ENCODE results near the gene CCK.

Gene CCK

DNA sequence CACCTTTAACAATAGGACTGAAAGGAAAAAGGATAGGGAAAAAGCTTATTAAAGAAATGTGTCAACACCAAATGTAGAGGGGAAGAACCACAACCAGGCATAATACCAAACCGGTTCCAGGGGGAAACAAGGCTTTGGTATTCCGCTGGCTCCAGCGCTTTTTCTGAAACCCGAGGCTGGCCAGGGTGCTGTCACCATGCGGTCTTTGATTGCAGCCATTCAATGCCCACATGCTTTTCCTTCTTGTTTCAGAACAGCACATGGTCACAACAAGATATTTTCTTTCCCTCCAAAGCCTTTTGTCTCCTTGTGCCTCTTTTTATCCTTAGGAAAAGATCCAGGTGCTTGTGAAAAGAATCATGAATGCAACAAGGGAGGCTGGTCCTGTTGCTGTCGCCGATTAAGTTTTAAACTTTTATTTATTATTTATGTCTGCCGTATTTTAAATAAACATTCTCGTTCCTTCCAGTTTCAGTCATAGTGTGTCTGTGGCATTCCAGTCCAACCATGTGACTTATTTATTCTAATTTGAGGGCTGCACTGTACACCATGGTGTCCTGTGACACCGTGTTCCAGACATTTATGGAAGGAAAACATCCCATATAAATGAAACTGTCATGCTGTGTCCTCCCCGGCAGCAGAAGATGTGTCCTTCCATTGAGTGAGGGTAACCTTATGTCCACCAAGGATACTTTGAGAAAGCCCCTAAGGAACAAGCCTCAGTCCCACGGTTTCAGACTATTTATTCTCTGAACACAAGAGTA, 41.1 kb downstream of the CCK start:
- no peak for DNase-seq

DNA sequence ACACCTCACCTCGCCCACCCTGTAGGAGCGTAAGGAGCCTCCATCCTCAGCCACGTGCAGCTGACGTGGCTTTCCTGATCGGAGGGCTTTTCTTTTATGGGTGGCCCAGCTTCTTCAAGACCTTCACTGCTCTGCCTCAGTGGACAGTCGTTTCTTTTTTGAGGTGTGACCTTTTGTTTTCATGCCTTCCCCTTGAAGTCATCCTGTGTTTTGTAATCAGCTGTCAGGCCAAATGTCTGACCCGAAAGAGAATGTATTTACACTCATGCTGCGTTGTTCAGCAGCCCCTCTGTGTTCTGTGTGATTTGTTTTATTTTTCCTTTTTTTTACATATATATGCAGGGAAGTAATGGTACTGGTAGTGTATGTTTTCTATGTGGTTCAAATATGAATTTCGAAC, 41.8 kb downstream of the CCK start:
- DNase-seq: no peak

DNA sequence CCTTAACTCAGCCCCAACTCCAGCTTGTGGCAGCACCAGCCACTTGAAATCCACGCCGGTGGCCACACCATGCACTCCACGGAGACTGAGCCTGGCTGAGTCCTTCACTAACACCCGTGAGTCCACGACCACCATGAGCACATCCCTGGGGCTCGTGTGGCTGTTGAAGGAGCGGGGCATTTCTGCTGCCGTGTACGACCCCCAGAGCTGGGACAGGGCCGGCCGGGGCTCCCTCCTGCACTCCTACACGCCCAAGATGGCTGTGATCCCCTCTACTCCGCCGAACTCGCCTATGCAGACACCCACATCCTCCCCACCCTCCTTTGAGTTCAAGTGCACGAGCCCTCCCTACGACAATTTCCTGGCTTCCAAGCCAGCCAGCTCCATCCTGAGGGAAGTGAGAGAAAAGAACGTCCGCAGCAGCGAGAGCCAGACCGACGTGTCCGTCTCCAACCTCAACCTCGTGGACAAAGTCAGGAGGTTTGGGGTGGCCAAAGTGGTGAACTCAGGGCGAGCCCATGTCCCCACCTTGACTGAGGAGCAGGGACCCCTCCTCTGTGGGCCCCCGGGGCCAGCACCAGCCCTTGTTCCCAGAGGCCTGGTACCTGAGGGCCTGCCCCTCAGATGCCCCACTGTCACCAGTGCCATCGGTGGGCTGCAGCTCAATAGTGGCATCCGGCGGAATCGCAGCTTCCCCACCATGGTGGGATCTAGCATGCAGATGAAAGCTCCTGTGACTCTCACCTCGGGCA, 42.9 kb downstream of the CCK start:
- DNase-seq: no peak

DNA sequence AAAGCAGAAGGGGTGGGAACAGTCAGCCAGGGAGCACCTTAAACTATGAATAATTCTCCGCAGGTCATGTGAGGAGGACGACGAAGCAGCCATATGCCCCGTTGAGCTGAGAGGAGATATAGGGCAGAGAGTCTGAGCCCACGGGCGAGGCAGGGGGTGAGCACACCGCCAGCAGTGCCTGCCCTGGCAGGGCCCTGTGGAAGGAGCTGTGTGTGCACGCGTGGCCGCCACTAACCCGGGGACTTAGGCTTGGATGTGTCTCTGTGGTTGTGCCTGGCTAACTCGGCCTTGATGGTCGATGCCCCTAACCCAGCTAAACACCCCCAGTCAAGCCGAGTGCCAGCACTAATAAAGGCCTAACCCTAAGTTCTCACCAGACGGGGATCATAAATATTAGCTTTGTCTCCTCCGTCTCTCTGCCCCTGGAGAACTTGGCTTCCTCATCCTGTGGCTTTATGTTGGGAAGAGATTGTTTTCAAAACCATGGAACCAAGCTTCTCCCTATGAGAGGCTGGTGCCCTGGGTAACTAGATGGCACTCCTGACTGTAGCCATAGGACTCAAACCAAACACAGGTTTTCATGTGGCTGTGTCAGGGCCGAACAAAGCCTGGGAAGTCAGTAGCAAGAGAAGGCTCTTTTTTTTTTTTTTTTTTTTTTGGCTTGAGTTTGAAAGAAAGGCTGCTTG, 45.4 kb downstream of the CCK start:
- no peak for DNase-seq

DNA sequence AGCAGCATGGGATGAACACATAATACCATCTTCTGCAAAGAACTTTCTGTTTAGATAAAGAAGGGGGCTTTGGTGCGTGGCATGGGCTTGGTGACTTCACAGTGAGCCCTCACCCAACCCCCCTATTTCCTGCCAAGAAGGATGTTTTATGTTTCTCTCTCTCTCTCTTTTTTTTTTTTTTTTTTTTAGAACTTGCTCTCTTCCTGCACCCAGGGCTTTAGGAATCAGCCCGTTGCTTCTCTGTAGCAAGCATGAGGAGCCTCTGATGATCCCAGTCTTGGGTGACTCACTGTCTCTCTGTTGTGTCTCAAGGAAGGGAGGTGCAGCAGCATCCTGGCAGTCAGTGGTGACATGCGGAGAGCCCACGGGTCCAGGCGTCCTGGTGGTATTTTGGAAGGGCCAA, 49.1 kb downstream of the CCK start:
- no peak for DNase-seq

DNA sequence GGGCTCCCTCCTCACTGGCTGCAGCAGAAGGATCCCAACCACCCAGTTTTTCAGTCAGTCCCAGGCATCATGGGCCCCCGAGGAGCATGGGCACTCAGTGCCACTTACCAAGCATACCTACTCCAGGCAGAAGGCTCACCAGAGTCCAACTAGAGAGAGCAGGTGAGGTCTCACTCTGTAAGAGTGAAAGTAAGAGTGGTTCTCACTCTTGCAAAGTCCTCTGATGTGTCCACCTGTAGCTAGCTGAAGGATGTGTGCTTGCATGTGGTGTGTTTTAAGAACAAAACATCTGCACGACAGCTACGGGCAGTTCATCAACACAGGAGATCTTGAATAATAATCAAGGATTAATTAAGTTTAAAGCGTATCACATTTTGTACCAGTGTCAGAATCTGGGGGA, 49.7 kb downstream of the CCK start:
- no peak for DNase-seq

DNA sequence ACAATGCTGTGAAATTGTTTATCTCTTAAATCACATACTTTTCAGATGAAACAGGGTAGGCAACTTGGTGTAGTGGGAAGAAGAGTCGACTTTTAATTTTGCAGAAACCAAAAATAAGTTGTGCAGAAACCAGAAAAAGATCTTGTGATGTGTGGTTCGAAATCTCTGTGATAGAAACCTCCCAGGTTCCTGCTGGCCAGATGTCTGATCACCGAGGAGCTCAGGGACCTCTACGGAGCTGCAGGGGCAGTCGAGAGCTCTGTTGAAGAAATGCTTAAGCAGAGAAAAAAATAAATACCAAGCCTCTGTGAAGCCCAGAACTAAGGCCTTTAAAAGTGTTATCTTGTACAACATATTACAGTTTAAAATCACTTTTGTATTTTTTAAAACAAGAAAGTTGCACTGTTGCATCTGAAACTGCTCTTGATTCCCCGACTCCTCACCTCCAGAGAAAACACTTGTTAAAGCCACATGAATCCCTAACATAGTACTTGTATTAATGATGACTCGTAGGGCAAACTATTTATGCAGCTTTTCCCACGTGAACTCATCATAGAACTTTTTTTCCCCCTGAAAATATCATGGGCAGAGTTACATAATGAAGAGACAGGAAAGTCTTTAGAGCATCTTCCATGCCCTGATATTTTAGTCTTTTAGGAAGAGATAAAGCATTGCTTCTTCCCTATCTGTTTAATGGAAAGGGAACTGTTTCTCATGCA, 51.3 kb downstream of the CCK start:
- DNase-seq: no peak

DNA sequence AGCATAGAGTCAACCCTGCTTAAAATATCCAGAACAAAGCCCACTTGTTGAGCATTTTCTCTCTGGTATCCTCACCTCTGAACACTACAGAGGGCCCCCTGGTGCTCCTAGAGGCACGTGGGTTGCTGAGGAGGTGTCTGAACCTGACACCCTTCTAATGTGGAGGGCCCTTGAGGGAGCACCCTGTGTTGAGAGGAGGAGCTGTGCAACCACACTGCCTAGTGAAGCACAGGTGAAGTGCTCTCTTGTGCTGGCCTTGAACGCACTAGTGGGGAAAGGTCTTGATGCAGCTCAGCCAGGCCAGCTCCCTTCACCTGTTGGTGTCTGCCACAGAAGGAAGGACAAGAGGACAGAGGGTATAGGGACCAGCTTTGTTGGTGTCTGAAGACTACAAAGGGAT, 51.9 kb downstream of the CCK start:
- no peak for DNase-seq

DNA sequence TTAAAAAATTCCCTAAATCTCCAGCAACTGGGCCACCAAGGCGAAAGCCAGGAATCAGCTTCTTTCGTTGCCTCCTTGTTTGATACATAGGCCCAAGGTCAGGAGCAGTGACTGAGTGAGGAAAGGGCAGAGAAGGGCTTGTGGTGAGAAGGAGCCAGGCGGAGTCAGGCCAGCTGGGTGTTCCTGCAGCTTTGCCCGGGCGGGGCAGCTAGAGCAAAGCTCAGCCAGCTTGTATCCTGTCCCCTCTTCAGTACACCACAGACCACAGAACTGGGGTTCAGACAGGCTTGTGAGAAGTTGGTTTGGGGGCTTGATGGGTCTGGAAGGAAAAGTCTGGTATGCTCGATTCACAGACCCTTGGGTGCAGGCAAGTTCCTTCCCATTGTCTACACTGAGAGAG, 52.6 kb downstream of the CCK start:
- DNase-seq: no peak

DNA sequence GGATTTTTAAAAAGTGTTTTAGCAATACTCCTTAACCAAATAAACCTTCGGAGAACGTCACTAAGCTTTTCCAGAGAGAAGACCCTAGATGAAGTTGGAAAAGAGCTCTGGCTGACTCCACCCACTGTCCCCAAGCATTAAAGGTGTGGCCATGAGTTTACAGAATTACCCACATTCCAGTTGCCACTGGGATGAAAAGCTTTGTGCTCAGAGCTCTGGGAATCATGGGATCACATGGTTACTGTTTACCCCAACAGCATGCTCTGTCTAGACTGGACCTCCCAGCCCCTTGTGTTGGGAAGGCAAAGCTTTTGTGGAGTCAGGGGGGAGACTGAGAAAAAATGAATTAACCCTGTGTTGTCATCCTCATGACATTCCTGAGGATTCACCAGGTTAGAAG, 55.3 kb downstream of the CCK start:
- DNase-seq: no peak

DNA sequence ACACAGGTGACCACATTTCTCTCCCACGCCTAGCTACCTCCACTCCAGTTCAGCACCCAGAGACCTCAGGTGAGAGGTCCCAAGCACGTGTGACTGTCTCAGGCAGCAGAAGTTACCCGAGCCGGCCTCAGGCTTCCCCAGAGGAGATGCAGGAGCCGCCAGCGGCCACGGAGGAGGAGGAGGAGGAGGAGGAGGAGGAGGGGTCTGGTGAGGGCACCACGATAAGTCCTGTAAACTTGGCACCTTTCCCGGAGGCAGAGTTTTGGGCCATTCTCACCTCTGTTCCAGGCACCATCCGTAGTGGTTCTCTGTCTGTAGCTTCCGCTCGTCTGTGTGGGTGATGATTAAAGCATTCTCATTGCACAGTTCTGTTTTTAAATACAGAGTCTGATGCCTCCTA, 56.1 kb downstream of the CCK start:
- no peak for DNase-seq

Data from activated CD4-positive, alpha-beta T cell treated with anti-CD3 and anti-CD28 coated beads, Interleukin-2, amount 50 U/mL, for 1 hour (primary cell).